GM19463 (cell line): ENCODE measurements around the gene PACSIN1.

Experiments
- ATAC-seq: cut with Tn5 transposase; IDR thresholded peaks from one replicate; pipeline ENCODE4 v1.9.1; 2021; ENCODE audit warnings: mild to moderate bottlenecking, moderate library complexity; ENCODE audit not compliant: unreplicated experiment

PACSIN1 gene

DNA sequence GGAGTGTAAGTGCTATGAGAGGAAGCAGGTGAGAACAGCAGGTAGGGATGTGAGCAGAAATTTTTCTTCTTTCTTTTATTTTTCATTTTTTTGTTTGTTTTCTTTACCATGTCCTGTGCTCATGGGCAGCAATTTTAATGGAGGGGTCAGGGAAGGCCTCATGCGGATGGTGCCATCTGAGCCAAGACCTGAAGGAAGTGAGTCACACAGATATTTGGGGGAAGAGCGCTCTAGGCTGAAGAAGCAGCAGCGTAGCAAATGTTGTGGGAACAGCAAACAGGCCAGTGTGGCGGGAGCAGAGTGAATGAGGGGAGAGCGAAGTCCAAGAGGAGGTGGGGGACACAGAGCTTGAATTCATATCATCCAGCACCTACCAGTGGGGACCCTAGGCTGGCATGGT, 77.5 kb downstream of the PACSIN1 start:
- ATAC-seq, result no peak

DNA sequence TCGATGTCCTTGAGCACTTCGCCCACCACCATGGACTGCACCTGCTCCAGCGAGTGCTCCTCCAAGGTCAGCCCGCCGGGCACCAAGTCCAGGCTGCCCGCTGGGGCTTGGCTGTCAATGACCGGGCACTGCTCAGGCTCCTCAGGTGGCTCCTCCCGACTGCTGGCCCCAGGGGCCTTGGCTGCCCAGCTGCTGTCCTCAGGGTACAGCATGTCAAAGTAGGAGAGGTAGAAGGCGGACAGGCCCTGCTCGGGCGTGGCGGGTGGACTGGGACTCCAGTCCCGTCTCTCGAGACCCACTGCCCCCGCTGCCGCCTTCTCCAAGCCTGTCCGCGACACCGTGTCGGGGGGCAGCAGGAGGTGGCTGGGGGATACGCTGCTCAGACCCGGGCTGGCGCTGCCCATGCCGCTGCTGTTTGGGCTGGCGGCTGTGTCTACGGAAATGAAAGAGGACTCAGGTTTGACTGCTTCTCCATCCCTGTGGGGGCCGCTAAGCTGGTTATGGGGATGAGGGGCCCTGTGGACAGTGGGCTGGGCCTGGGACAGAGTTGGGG, 78.3 kb downstream of the PACSIN1 start:
- no peak for ATAC-seq

DNA sequence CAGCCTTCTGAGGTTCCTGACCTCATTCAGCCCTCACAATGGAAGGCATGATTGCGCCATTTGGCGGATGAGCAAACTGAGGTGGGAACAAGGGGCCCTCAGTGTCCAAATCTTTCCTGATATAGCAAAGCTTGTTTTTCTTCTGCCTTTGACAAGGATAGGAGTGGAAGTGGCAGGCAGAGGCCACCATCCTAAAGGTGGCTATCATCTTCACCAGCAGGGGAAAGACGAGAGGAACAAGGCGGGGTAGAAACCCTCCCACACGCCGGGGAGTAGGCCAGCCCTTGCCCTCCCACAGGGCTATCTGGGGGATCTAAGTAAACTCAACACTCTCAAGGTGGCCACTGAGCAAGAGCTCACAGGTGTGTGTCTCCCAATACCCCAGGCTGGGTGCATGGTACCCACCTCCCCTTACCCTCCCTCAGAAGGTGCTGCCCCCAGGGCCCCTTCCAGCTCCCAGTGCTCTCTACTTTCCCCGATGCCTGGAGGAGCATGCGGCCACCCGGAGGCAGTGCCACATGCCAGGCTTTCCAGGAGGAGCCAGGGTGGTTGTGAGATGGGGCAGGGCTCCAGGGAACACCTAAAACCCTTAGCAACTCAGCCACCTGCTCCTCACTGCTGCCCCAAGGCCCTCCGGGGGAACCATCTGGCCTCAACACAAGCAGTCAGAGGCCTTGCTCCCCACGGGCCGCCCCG, 79.0 kb downstream of the PACSIN1 start:
- no peak for ATAC-seq

DNA sequence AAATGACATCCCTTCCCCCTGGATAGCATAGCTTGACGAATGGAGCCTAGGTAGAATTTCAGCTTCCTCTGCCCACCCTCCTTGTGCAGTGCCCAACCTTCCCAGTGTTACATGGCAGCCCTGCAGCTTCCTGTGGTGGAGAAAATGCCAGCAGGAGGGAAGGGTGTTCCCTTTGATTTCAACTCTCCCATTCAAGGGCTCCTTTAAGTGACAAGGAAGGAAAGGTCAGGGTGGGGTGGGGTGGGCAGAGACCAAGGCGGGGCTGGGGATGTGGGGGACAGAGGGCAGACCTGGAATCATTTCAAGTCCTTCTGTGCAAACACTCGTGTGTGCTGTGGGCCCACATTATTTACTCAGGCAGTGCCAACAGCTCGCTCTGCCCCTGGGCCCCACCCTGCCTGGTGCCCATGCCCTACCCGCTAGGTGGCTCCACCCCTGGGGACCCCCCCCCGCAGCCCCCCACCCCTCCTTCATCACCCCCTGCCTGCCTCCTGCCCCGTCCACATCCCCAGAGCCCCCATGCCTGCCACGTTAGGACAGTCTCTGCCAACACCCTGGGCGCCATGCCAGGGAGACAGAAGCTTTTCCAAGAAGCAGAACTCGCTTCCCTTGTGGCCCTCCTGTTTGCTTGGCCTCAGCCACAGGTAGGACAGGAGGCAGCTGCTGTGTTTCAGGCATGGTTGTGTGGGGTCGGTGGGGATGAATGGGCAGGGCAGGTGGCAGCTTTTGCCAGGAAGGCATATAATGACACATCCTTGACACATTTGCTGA, 80.9 kb downstream of the PACSIN1 start:
- ATAC-seq, result no peak

DNA sequence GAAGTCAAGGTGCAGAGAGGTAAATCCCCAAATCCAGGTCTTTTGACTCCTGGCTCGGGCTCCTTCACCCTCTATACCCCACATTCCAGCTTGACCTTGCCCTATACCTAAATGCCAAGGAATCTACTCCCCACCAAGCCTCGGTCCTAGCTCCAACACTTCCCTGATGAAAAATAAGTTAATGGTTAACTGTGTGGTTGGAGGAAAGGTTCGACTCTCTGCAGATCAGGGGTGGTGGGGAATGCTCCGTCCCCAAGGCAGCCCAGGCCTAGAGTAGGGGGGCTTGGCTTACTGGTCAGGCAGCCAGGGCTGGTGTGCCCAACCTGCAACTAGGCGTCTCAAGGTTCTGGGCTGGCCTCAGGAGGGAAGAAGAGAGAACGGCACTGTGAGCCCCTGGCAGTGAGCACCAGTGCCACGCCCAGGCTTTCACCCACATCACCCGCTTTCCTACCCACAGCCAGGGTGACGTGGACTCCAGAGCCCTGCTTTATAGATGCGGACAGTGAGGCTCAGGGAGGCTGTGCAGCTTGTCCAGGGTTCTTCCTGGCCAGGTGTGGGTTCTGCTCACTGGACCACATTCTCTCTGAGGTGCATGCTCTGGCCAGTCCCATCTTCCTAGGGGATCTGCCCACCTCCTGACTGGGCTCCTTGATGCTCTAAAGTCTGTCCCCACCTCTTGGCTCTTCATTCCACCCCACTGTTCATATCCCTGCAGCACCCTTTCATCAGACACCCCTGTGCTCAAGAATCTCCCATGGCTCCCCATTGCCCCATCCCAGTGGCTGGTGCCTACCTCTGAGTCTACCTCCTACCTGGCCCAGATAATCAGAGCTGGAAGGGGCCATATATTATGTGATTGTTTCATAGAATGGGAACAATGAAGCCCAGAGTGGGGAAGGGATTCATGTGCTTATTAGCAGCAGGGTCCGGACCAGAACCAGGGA, 82.1 kb downstream of the PACSIN1 start:
- no peak for ATAC-seq

DNA sequence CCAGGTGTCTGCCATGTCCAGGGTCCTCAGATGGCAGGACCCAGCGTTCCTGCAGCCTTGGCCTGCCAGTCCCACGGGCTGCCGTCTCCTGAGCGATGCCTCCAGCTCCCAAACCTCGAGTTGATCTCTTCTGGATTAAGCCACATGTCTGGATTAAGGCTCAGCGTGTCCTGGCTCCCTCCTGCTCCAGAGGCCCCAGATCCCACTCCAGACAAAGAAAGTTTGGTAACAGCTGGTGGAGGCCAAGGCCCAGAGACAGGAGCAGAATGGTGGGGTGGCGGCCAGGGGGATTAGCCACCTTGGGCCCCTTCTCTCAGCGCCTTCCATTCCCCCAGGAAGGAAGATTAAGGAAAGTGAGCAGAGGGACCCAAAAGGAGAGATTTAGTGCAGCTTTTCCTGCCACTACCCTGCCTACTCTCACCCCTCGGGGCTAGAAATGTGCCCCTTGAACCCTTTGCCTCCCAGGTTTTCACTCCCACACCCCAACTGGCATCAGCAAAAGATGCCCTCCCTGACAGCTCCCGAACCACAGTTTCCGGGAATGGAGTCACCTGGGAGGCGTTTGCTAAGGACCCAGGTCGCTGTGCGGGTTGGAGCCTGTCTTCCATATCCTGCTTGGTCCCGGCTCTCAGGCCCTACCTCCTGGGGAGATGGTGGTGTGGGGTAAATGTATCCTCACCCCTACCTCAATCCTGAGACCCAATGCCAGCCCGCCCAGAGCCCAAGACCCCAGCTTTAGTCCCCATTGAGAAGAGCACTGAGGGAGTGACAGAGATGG, 83.3 kb downstream of the PACSIN1 start:
- ATAC-seq, result no peak

DNA sequence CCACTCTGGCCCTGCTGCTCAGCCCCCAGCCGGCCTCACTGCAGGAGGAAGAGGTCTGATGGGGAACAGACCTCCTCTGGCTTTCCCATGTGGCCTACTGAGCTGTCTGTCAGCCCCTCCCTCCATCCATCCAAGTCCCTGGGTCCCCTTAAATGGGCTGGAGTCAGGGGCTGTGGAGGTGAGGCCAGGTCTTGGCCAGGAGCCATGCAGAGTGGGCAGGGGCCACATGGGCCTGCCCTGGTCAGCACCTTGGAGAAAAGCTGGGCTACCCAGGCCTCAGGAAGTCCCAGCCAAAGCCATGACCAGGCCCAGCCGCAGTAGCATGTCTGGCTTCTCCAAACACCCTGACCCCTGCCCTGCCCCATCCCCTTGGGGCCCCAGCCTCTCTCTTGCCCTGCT, 83.9 kb downstream of the PACSIN1 start:
- no peak for ATAC-seq

DNA sequence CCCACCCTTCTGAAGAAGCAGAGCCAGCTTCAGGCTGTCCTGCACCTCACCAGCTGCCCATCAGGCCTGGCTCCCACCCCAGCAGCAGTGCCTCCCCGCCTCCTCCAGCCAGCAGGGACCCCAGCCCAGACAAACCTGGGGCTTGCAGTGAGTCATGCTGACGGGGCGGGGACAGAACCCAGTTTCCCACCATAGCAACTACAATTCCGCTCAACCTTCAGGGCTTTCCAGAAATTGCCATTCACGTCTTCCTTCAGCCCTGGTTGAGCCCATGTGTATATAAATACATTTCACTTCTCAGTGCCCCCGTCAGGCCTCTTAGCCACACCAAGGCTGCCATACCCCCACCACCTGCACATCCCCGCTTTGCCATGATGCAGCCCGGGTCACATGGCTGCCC, 85.8 kb downstream of the PACSIN1 start:
- ATAC-seq, result no peak

DNA sequence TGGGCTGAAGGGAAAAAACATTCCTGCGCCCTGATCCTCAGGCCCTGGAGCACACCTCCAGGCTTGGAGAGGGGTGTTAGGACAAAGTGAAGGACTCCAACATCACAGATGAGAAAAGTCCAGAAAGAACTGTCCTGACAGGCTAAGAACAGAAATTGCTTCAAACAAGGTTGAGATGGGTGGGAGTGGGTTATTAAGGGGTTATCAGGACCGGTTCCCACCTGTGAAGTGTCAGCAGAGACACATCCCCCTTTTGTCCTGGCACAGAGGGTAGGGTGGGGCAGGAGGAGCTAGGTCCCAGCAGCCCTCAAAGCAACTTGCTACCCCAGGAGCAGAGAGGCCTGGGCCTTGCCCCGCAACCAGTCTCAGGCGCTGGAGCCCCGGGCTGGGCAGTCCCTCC, 86.7 kb downstream of the PACSIN1 start:
- ATAC-seq, result no peak

DNA sequence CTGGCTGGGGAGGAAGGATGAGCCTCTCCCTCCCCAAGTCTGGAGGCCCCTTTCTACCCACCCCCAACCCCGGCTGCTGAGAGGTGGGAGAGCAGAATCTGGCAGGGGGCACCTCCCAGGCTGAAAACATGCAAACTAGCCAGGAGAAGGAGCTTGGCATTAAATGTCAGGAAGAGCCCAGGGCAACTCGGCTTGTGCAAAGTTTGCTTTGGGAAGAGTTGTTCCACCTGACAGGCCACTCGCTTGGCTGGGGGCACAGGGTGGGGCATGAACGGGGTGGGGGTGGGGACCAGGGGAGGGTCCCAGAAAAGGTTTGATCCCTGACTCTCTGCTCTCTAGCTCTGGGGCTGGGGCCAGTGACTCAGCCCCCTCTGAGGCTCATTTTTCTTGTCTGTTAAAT, 87.3 kb downstream of the PACSIN1 start:
- ATAC-seq, result no peak

DNA sequence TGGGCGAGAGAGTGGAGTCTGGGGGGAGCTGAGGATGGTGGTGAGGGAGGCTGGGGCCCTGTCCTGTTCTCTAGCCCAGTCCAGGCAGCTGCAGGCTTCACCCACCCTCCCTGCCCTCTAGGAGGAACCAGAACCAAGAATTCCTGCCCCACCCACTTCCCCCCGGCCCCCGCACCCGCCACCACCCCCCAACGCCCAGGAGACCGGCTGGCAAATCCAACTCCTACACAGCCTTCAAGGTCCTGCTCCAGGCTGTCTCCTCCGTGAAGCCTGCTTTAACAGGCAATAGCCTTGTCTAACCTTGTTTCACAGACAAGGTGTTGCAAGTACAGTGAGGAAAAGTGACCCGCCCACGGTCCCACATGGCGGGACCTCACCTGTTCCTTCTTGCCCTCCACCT, 87.9 kb downstream of the PACSIN1 start:
- no peak for ATAC-seq

DNA sequence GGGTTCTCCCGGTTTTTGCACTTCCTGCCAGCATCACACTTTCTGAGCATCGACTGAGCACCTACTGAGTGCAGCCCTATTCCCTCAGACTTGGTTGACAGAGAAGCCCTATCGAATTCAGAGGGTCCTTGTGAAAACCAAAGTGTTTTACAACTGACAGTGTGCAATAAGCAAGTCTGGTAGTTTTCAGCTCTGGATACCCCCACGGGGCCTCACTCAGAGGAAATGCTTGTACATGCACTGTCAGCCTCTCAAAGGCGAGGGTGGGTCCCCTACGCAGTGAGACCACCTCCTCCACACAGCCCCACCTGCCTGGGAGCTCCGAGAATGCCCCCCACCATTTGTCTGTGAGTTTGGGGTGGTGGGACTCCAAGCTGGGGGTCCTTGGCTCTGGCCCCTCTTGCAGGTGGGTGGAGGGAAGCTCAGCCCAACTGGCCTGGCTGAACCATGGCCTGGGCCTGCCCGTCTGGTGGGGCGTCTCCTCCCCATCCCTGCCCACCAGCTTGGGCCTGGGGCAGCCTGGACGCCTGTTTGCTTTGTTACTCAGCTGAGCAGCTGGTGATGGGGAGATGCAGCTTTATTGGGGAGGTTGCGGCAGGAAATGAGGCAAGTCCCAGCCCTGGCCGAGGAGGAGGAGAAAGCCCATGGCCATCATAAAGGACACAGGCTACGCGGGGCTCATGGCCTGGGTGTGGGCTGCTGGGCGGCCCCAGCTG, 88.6 kb downstream of the PACSIN1 start:
- ATAC-seq, result no peak

DNA sequence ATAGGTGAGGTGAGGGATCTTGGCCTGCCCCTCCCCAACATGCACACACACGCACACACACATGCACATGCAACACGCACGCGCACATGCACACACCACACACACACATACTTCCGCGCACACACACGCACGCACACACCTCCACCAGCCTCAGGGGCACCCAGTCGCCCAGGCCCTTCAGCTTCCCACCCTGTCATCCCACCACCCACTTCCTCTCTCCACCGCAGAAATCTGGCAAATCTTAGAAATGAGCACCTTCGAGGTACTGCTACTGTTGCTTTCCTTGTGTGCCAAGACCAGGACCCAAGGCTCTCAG, 89.1 kb downstream of the PACSIN1 start:
- ATAC-seq, result no peak

DNA sequence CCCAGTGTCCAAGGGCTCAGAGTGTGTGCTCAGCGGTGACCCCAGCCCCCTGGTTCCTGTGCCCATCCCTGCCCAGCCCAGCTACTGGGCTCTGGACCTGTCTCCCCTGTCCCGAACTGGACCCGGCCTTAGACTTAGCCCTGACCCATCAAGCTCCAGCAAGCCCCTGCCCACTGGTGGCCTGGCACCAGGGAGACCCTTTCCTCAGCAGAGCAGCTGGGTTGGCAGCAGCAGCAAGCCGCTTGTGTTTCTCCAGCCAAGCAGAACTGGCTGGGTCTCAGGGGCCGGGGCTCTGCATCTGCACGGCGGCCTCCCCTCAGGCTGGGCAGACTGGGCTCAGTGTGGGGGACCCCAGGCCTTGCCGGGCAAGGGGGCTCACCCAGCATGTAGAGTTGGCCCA, 89.5 kb downstream of the PACSIN1 start:
- ATAC-seq, result no peak

DNA sequence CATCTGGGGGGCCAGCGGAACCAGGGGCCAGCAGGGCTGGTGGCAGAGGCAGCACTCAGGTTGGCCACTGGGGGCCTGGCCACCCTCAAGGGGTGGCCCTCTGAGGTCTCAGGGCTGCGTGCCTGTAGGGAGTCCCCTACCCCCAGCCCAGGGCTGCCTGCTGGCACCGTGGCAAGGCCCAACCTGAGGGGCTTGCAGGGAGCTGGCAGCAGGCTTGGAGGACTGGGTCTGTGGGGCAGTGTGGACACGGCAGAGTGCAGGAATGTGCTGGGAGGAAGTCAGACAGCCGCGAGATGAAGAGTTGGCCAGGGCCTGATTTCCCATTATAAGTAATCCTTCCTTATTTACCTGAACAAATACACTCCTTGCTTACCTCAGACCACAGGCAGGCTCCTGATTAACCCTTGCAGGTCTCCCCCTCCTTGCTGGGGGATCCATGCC, 90.2 kb downstream of the PACSIN1 start, which contains the start of gene SPDEF:
Gene SPDEF (minus strand): TSS at position 299 of the 441 bp plus-strand sequence. CDS start 11,874 bp downstream, outside the sequence.
- ATAC-seq, result no peak

DNA sequence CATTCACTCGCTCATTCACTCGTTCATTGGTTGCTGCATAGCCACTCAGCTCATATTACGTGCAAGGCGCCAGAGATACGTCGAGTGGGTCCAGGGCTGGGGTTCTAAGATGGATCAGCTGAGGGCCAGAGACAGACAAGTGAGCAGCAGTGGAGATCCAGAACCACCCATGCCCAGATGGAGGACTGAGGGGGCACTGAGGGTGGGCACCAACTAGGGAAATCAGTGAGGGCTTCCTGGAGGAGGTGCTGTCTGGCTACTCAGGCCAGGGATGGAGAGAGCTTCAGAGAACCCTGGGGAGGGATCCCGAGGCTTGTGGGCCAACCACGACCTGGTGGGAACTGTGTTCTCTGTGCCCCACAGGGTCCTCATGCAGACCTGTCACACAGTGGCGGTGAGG, 90.6 kb downstream of the PACSIN1 start:
- no peak for ATAC-seq

DNA sequence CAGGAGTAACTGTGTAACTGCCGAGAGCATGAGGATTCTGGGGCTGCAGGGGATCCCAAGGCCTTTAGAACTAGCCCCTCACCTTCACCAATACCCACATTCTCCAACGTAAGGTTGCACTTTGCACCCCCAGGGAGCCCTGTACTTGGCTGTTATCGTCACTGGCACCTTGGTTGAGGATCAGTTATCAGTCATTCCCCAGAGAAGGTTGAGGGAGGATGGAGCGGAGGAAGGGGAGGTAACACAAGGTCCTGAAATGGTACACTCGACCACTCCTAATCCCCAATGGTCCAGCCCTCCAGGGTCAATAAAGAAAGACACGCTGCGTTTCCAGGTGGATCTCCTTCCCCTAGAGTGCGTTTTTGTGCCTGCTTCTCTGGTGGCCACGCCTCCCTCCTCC, 91.4 kb downstream of the PACSIN1 start:
- no peak for ATAC-seq

DNA sequence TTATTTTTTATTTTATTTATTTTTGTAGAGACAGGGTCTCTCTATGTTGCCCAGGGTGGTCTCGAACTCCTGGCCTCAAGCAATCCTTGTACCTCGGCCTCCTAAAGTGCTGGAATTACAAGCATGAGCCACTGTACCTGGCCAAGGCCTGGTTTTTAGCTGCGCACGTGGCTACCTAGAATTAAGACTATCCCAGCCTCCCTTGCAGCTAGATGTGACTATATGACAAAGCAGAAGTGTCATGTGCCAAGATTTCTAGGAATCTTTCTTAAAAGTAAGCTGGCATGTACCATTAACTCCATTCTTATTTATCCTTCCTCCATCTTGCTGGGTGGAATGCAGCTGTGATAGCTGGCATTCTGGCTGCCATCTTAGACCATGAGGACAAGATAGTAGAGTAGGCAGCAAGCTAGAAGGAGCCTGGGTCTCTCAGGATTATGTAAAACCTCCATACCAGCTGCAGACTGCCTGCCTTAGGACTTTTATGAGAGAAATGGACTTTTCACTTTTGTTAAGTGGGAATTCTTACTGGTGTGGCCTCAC, 92.4 kb downstream of the PACSIN1 start:
- no peak for ATAC-seq

DNA sequence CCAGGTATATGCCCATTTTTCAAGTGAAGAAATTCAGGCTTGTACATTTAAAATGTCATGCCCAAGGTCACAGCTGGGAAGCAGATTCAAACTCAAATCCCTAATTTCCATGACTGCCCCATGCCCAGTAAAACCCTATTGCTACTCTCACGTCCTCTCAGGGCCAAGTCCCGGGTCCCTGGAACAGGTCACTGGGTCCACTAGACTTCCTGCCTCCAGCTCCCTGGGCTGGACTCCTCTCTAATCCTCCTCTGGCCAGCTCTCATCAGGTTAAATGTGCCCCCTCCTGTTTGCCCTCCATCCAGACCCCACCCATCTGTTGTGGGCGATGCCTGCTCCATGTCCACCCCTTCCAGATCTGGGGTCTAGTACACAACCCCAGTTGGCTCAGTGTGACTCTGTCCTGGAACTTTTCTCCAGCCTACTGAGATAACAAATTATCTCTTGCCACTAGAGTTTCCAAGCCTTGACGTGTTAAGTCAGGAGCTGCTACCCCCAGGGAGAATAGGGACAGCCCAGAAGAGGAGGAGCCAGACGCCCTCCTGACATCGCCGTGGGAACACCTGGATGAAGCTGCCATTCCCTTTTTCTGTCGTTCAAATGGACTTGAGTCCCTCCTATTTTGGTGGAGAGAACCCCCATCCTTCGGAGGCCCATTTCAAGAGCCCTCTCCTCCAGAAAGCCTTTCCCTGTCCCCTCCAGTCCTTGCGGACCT, 93.9 kb downstream of the PACSIN1 start:
- ATAC-seq, result no peak
